Heart right ventricle (tissue), 16 donors: ENCODE data around the gene RNF31. TPM values are rescaled to one million over a fixed set of nuclear protein-coding genes. Genes with fewer than 3 reads are reported as not detected.
"Not testable (repeated sequence)": the region's sequence is repeated elsewhere in the genome, so short reads cannot be mapped to it uniquely, and the experiment has no call there.

Experiments used
- ATAC-seq, 8 donors: fragments of 200-7000 bp; cut with Tn5 transposase; one replicate each; pipeline ENCODE4 v1.9.1; 2020; ENCODE audit warnings: mild to moderate bottlenecking in 8 of 8, moderate library complexity in 8 of 8, moderate number of reproducible peaks in 1 of 8
- DNase-seq, 2 donors: peaks; one replicate each; pipeline ENCODE4 v3.0.0-alpha.2; 2020
- H3K27ac ChIP-seq, 10 donors: fragments of 200-600 bp; sonication (generic) in 2 of 10; one replicate each; pipeline versions ENCODE4 v1.5.0 to v1.8.0; 2020 to 2022; ENCODE audit warnings: mild to moderate bottlenecking in 3 of 10
- H3K27me3 ChIP-seq, 7 donors: fragments of 200-600 bp; one replicate each; pipeline ENCODE4 v1.8.0; 2021 to 2022; ENCODE audit warnings: mild to moderate bottlenecking in 2 of 7
- H3K36me3 ChIP-seq, 9 donors: fragments of 200-600 bp; sonication (generic) in 1 of 9; one replicate each; pipeline versions ENCODE4 v1.5.0 to v1.8.0; 2020 to 2022; ENCODE audit warnings: mild to moderate bottlenecking in 2 of 9
- H3K4me1 ChIP-seq, 9 donors: fragments of 200-600 bp; sonication (generic) in 1 of 9; one replicate each; pipeline versions ENCODE4 v1.5.0 to v1.8.0; 2020 to 2022; ENCODE audit warnings: mild to moderate bottlenecking in 4 of 9
- H3K4me3 ChIP-seq, 10 donors: fragments of 200-600 bp; sonication (generic) in 2 of 10; one replicate each; pipeline versions ENCODE4 v1.5.0 to v1.8.0; 2020 to 2022; ENCODE audit warnings: mild to moderate bottlenecking in 7 of 10, moderate library complexity in 2 of 10
- H3K9me3 ChIP-seq, 11 donors: fragments of 200-600 bp in 10 of 11; sonication (generic) in 2 of 11; one replicate each; pipeline versions ENCODE4 v1.5.0 to v1.8.0; 2013 to 2022; ENCODE audit warnings: mild to moderate bottlenecking in 2 of 11, control low read depth in 1 of 11, moderate library complexity in 1 of 11
- CTCF ChIP-seq, 9 donors: fragments of 200-600 bp; sonication (generic) in 2 of 9; IDR thresholded peaks; one replicate each; pipeline versions ENCODE4 v1.5.0 to v1.8.0; 2021 to 2022; ENCODE audit warnings: antibody characterized with exemption in 9 of 9, mild to moderate bottlenecking in 5 of 9, moderate library complexity in 1 of 9
- WGBS, 2 donors: extraction: QIAGEN DNeasy Blood & Tissue Kit; methylation state at CpG; one replicate each; pipeline ENCODE4 v1.1.7; 2013; ENCODE audit warnings: inconsistent platforms in 1 of 2; 5-methylcytosine and 5-hydroxymethylcytosine counted together
- intact Hi-C, 10 donors: fragments of 100-400 bp; cut with DNase I; formaldehyde crosslinking; loops; one replicate each; pipeline versions ENCODE4 v1.11.1 to v1.14.2; 2022
- polyA plus RNA-seq, 2 donors: library from polyadenylated mRNA; stranded (reverse); fragments of 200-250 nt; gene quantifications; one replicate each; pipeline ENCODE4 v1.2.3, GENCODE V29; 2013
- total RNA-seq, 10 donors: library from RNA; stranded (reverse); fragmentation: NEBNext Ultra II Directional in 3 of 10; extraction: Animal tissue kit (Norgen Biotek cat#: 25700) in 3 of 10; gene quantifications; one replicate each; pipeline versions ENCODE4 v1.2.1 to v1.2.4, GENCODE V29; 2021 to 2023
- donor health status: Arrhythmogenic right ventricular cardiomyopathy.
- donor health status: ischemic (EF 13 %, LVEDD 7.1; RV severe dilation, severe dysfunction).
- donor health status: healthy with polysubstance abuse.
- donor health status: DM: no; HTN: yes; CAD: no.
- donor health status: DM: no; HTN: no; CAD: no.
- donor health status: ischemic (EF 25% LVEDD 6.9; RV normal size, moderate dysfunction).
- donor health status: ischemic (EF 25% LVEDD 5.7; RV mildly dilated, moderate dysfunction).
- donor health status: healthy.
- donor health status: DM: yes; HTN: yes; CAD: no.
- donor health status: Ischemic cardiomyopathy.
- donor health status: ischemic (EF 35%, LVEDD 5.7; RV mildly dilated, moderate dysfunction).
- donor health status: nonischemic (EF 11% LVEDD 7.7; RV severe dilation, severe dysfunction).
- donor health status: DM: yes; HTN: yes; CAD: no.
- donor health status: PGD.
- donor health status: ischemic (EF 29% LVEDD 5.4; RV normal size, mild dysfunction).
- donor health status: nonischemic (EF 23%, LVEDD 6.1; RV moderate dilation, normal function).

RNF31 gene
- total and polyA plus RNA-seq, 12 donors = 27.5 to 92.9 (median 35.7) TPM

GRCh38 chr14:24100197-24100981, 46.9 kb upstream of the RNF31 start:
- ATAC-seq (no peak), DNase-seq (no peak)
- Histone ChIP-seq H3K4me3 (no peak overlapping the region), H3K27ac (no peak overlapping the region), H3K36me3 (peaks cover 0 to 67% (median 0%) of the 10 kb centered on the region in 9 donors), H3K4me1 (peaks cover 0 to 5% (median 1%) of the 10 kb centered on the region in 9 donors), H3K9me3 (no peaks in the 10 kb centered on the region), H3K27me3 (no peaks in the 10 kb centered on the region)
- intact Hi-C loops = loop anchor here in 2 of 10 donors (5.0 to 10.0 kb wide), 2 partner anchors 38 to 116 kb away; partner anchors contain the start of gene DHRS4L2 (in 1 of the 2)
- no peak for TF ChIP-seq CTCF (IDR thresholded peaks at IDR 0.05)
- 85 to 86% methylated on average over 4 of the region's 4 CpGs for WGBS, 2 donors

- intact Hi-C loops = loop anchor here in 2 of 10 donors (5.0 to 10.0 kb wide), 2 partner anchors 39 to 116 kb away; partner anchors contain the start of gene DHRS4L2 (in 1 of the 2)
- Histone ChIP-seq H3K4me1 (peaks cover 0 to under 1% (median 0%) of the 10 kb centered on the region in 9 donors), H3K36me3 (peaks cover 0 to 67% (median 0%) of the 10 kb centered on the region in 9 donors), H3K27ac (no peak overlapping the region), H3K4me3 (no peak overlapping the region), H3K27me3 (no peaks in the 10 kb centered on the region), H3K9me3 (no peaks in the 10 kb centered on the region)
- TF ChIP-seq CTCF (IDR thresholded peaks at IDR 0.05) = no peak
- ATAC-seq (no peak), DNase-seq (no peak)
- WGBS, 2 donors = 92 to 97% methylated on average over 3 of the region's 3 CpGs
Measured at GRCh38 chr14:24100982-24101494, 46.3 kb upstream of the RNF31 start.

DNA sequence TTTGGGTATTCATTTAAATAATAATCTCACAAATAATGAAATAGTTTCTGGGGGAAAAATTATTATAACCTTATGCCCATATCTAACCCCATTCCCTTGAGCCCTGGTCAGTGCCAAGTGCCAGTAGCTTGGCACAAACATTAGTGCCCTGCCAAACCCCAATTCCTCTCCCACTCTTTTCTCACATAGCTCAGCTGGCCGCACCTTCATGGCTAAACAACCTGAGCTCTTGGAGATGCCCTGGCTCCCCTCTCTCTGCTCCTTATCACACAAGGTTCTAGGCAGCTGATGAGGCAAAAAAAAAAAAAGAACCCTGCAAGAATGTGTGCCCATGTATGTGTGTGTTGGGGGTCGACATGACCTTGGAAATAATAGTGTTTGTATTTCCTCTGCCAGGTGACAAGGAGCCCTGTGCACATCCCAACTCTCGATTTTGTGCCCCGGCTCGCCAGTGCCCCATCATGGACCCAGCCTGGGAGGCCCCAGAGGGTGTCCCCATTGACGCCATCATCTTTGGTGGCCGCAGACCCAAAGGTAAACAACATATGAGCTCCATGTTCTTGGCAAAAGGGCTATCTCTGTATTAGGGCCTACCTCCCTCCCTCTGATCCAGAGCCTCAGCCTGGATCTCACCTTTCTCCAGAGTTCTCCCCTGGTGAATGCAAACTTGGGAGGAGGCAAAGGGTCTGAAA, 44.8 kb upstream of the RNF31 start:
- ATAC-seq (no peak), DNase-seq (no peak)
- Histone ChIP-seq H3K4me1 (peaks cover 0 to 8% (median 0%) of the 10 kb centered on the region in 9 donors), H3K36me3 (peaks cover 0 to 67% (median 0%) of the 10 kb centered on the region in 9 donors), H3K27me3 (no peaks in the 10 kb centered on the region), H3K4me3 (no peak overlapping the region), H3K27ac (no peak overlapping the region), H3K9me3 (no peaks in the 10 kb centered on the region)
- TF ChIP-seq CTCF (IDR thresholded peaks at IDR 0.05) = no peak
- intact Hi-C loops = loop anchor here in 2 of 10 donors (5.0 to 10.0 kb wide), 2 partner anchors 40 to 118 kb away; partner anchors contain the start of gene DHRS4L2 (in 1 of the 2)
- 92% methylated on average over 7 of the region's 7 CpGs for WGBS, 2 donors

DNA sequence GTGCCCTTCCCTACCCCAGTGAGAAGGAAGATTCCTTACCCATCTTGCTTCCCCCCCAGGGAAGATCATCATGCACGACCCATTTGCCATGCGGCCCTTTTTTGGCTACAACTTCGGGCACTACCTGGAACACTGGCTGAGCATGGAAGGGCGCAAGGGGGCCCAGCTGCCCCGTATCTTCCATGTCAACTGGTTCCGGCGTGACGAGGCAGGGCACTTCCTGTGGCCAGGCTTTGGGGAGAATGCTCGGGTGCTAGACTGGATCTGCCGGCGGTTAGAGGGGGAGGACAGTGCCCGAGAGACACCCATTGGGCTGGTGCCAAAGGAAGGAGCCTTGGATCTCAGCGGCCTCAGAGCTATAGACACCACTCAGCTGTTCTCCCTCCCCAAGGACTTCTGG, 43.8 kb upstream of the RNF31 start:
- Histone ChIP-seq H3K36me3 (peaks cover 0 to 57% (median 0%) of the 10 kb centered on the region in 9 donors), H3K9me3 (no peaks in the 10 kb centered on the region), H3K27ac (no peak overlapping the region), H3K27me3 (no peaks in the 10 kb centered on the region), H3K4me3 (no peak overlapping the region), H3K4me1 (peaks cover 0 to 12% (median 0%) of the 10 kb centered on the region in 9 donors)
- WGBS, 2 donors = 89% methylated on average over 13 of the region's 13 CpGs
- no peak for TF ChIP-seq CTCF (IDR thresholded peaks at IDR 0.05)
- ATAC-seq (peak in 1 of 8 donors; percentile 9), DNase-seq (no peak)
- intact Hi-C loops = loop anchor here in 2 of 10 donors (5.0 to 10.0 kb wide), 2 partner anchors 41 to 119 kb away; partner anchors contain the start of gene DHRS4L2 (in 1 of the 2)

DNA sequence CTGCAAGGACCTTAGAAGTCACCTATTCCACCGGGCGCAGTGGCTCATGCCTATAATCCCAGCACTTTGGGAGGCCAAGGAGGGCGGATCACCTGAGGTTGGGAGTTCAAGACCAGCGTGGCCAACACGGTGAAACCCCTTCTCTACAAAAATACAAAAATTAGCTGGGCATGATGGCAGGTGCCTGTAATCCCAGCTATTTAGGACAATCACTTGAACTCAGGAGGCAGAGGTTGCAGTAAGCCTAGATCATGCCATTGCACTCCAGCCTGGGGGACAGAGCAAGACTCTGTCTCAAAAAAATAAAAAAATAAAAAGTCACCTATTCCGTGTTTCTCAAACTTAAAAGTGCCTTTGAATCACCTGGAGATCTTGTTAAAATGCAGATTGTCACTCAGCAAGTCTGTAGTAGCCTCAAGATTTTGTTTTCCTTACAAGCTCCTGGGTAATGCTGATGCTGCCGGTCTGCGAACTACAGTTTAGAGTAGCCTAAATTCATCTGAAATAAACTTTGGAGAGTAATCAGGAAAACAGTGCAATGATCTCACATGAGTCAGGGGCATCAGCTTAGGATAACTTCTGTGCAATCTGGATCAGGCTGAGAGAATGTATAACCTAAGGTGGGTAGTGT, 41.6 kb upstream of the RNF31 start:
- H3K9me3 ChIP-seq, DNase-seq, H3K4me3 ChIP-seq, ATAC-seq, H3K27me3 ChIP-seq: not testable (repeated sequence)
- WGBS, 2 donors = 92 to 96% methylated on average over 8 of the region's 8 CpGs
- peaks cover 0 to 21% (median 7%) of the 10 kb centered on the region in 9 donors for H3K4me1 ChIP-seq
- H3K36me3 ChIP-seq = peaks cover 0 to 34% (median 0%) of the 10 kb centered on the region in 9 donors
- peak overlapping the region in 1 of 10 donors; percentile 10 for H3K27ac ChIP-seq
- intact Hi-C loops = loop anchor here in 4 of 10 donors (5.0 to 10.0 kb wide), 3 partner anchors 48 to 121 kb away; partner anchors contain the start of gene DHRS4L2 (in 1 of the 4)
